Posterior cingulate gyrus (tissue), 11 donors: ENCODE measurements around the gene NAT8.
"Not testable (repeated sequence)": the region's sequence is repeated elsewhere in the genome, so short reads cannot be mapped to it uniquely, and the experiment has no call there.

Experiments
- DNase-seq, 10 donors: peaks; one replicate each; pipeline versions ENCODE4 v3.0.0 to v3.0.0-alpha.2; 2020 to 2021; ENCODE audit warnings: mixed read lengths in 3 of 10
- intact Hi-C: fragments of 100-400 bp; cut with DNase I; formaldehyde crosslinking; loops from one replicate; pipeline ENCODE4 v1.15.1; 2023

The NAT8 gene

GRCh38 chr2:73642338-73643018 is at the start of gene NAT8:
Gene NAT8, minus strand, starts transcription at chr2:73642422. Its CDS starts 794 bp downstream, at chr2:73641628.
- intact Hi-C loops, result no loop called here
- DNase-seq, result no peak

GRCh38 chr2:73690372-73691088 is 48.3 kb upstream of the NAT8 start:
- intact Hi-C loops, DNase-seq: not testable (repeated sequence)

- intact Hi-C loops, DNase-seq: not testable (repeated sequence)
Observed at GRCh38 chr2:73688494-73688893, 46.3 kb upstream of the NAT8 start.

GRCh38 chr2:73685764-73686438 is 43.7 kb upstream of the NAT8 start:
- DNase-seq, result no peak
- intact Hi-C loops, result no loop called here

GRCh38 chr2:73684905-73685304 is 42.7 kb upstream of the NAT8 start:
- intact Hi-C loops, DNase-seq: not testable (repeated sequence)

GRCh38 chr2:73684325-73684724 is 42.1 kb upstream of the NAT8 start:
- intact Hi-C loops, DNase-seq: not testable (repeated sequence)

GRCh38 chr2:73679951-73680571 is 37.8 kb upstream of the NAT8 start:
- intact Hi-C loops, result not testable (repeated sequence)
- peak in 1 of 10 donors; percentile 15 for DNase-seq

GRCh38 chr2:73679237-73679636 is 37.0 kb upstream of the NAT8 start:
- intact Hi-C loops, DNase-seq: not testable (repeated sequence)

- intact Hi-C loops, DNase-seq: not testable (repeated sequence)
Observed at GRCh38 chr2:73678008-73678407, 35.8 kb upstream of the NAT8 start.

GRCh38 chr2:73676211-73676610 is 34.0 kb upstream of the NAT8 start:
- intact Hi-C loops, DNase-seq: not testable (repeated sequence)

- DNase-seq, intact Hi-C loops: not testable (repeated sequence)
Observed at GRCh38 chr2:73674696-73675157, 32.5 kb upstream of the NAT8 start.

GRCh38 chr2:73669976-73670375 is 27.8 kb upstream of the NAT8 start:
- DNase-seq, intact Hi-C loops: not testable (repeated sequence)

- DNase-seq, intact Hi-C loops: not testable (repeated sequence)
Observed at GRCh38 chr2:73667239-73667638, 25.0 kb upstream of the NAT8 start.

- DNase-seq, result no peak
Observed at GRCh38 chr2:73654175-73654574, 12.0 kb upstream of the NAT8 start.

GRCh38 chr2:73652348-73652747 is 10.1 kb upstream of the NAT8 start:
- no peak for DNase-seq
- intact Hi-C loops, result no loop called here

More at GRCh38 chr2:73654175-73654574, 12.0 kb upstream of the NAT8 start:
- intact Hi-C loops, result no loop called here

- intact Hi-C loops, result no loop called here
Observed at GRCh38 chr2:73651591-73652230, 9.5 kb upstream of the NAT8 start.

GRCh38 chr2:73647690-73648089 is 5.5 kb upstream of the NAT8 start:
- intact Hi-C loops, DNase-seq: not testable (repeated sequence)

More at GRCh38 chr2:73651591-73652230, 9.5 kb upstream of the NAT8 start:
- DNase-seq, result no peak

- intact Hi-C loops, result no loop called here
- no peak for DNase-seq
Observed at GRCh38 chr2:73641767-73642062, 507 bp downstream of the NAT8 start.

GRCh38 chr2:73640946-73641766 is 1.1 kb downstream of the NAT8 start:
- intact Hi-C loops, result no loop called here
- peak in 1 of 10 donors; percentile 77 for DNase-seq
